Tibial nerve (tissue), 4 donors: ENCODE measurements around the gene CCAR1.
"Not testable (repeated sequence)": the region's sequence is repeated elsewhere in the genome, so short reads cannot be mapped to it uniquely, and the experiment has no call there.

ENCODE experiments used
- CTCF ChIP-seq, 5 experiments: fragments of 200-600 bp in 3 of 5; fragments of 450-650 bp in 2 of 5; sonication (generic) in 3 of 5; IDR thresholded peaks; one replicate each; pipeline ENCODE4 v1.5.1; 2016 to 2019; ENCODE audit warnings: antibody characterized with exemption in 5 of 5, mild to moderate bottlenecking in 3 of 5, moderate library complexity in 2 of 5
- EP300 ChIP-seq, 2 donors: sonication (generic); formaldehyde crosslinking; IDR thresholded peaks; one replicate each; pipeline ENCODE4 v1.6.1; 2017; ENCODE audit warnings: antibody characterized with exemption in 2 of 2, mild to moderate bottlenecking in 1 of 2
- POLR2A ChIP-seq, 2 donors: fragments of 450-650 bp; IDR thresholded peaks; one replicate each; pipeline ENCODE4 v1.6.1; 2017; ENCODE audit warnings: antibody characterized with exemption in 2 of 2, mild to moderate bottlenecking in 2 of 2, moderate library complexity in 2 of 2

GRCh38 chr10:68708987-68709386 is 12.1 kb upstream of the CCAR1 start:
- not testable (repeated sequence) for TF ChIP-seq POLR2A, CTCF, EP300 (IDR thresholded peaks at IDR 0.05)
